Gastrocnemius medialis (tissue), 4 donors: ENCODE data around the gene CARMIL1.

Source experiments
- CTCF ChIP-seq, 5 experiments: fragments of 450-650 bp in 3 of 5; fragments of 200-600 bp in 2 of 5; sonication (generic) in 2 of 5; IDR thresholded peaks in 4 of 5; conservative IDR thresholded peaks in 1 of 5; 1 replicate in 4 of 5; 2 replicates in 1 of 5; pipeline ENCODE4 v1.5.1; 2016 to 2019; ENCODE audit warnings: antibody characterized with exemption in 5 of 5, mild to moderate bottlenecking in 3 of 5, moderate library complexity in 3 of 5
- POLR2A ChIP-seq, 2 donors: fragments of 450-650 bp; IDR thresholded peaks; one replicate each; pipeline ENCODE4 v1.6.1; 2017; ENCODE audit warnings: antibody characterized with exemption in 2 of 2, mild to moderate bottlenecking in 2 of 2, moderate library complexity in 2 of 2

DNA sequence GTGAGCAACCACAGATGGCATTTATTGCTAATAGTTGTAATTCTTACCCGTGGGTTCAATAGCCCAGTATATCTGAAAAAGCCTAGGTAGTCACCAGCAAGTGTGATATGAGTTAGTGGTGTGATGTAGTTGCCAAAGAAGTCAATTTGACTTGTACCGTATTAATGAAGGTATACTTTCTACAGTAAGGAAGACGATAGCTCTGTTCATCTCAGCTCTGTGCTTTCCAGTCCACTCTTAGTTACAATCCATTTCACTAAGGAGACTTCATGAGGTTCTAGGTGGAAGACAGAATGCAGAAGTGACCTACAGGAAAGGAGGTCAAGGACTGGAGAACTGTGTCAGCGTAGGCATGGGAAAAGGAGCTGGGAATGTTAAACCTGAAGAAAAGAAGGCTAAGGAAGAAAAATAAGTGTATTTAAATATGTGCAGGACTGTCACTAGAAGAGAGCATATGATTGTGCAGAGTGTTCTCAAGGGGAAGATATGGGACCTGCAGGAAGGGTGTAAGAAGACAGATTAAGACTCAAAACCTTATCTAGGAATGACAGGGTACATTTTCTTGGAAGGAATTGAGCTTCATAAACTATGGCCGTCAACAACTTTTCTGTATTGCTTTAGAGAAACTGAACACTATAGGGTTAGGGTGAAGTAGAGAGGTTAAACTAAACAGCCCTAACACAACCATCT lies 255.9 kb downstream of the CARMIL1 start:
- TF ChIP-seq POLR2A (IDR thresholded peaks at IDR 0.05) (no peak), CTCF (IDR thresholded peaks at IDR 0.05 in 4 of 5, conservative IDR thresholded peaks at IDR 0.05 in 1 of 5) (no peak)
